Sciatic nerve (tissue), 2 donors: ENCODE results near the gene LTB4R2. TPM values are rescaled to one million over a fixed set of nuclear protein-coding genes. Genes with fewer than 3 reads are reported as not detected.
"Not testable (repeated sequence)": the region's sequence is repeated elsewhere in the genome, so short reads cannot be mapped to it uniquely, and the experiment has no call there.

ENCODE experiments used
- ATAC-seq: fragments of 200-7000 bp; cut with Tn5 transposase; one replicate; pipeline ENCODE4 v1.9.1; 2020; ENCODE audit warnings: mild to moderate bottlenecking, moderate library complexity
- DNase-seq: peaks from one replicate; pipeline ENCODE4 v3.0.0-alpha.2; 2020; ENCODE audit warnings: low spot score
- intact Hi-C: fragments of 100-400 bp; cut with DNase I; formaldehyde crosslinking; loops from one replicate; pipeline ENCODE4 v1.14.2; 2022
- total RNA-seq: library from RNA; stranded (reverse); fragmentation: NEBNext Ultra II Directional; extraction: Animal tissue kit (Norgen Biotek cat#: 25700); gene quantifications from one replicate; pipeline ENCODE4 v1.2.1, GENCODE V29; 2021
- donor health status: DM: no; HTN: no; CAD: no.
- donor health status: DM: no; HTN: no; CAD: no.

The LTB4R2 gene
- total RNA-seq, 1 donor from 2014 or later, result 5.6 TPM

GRCh38 chr14:24354482-24354825 lies 44.5 kb downstream of the LTB4R2 start:
- intact Hi-C loops, ATAC-seq, DNase-seq: not testable (repeated sequence)

GRCh38 chr14:24355009-24355408 lies 45.1 kb downstream of the LTB4R2 start:
- DNase-seq, result no peak
- intact Hi-C loops, result no loop called here
- no peak for ATAC-seq

- DNase-seq (no peak), ATAC-seq (no peak)
- intact Hi-C loops, result no loop called here
Measured at GRCh38 chr14:24356208-24356607, 46.3 kb downstream of the LTB4R2 start.

GRCh38 chr14:24360281-24360680 lies 50.3 kb downstream of the LTB4R2 start:
- intact Hi-C loops, result no loop called here
- no peak for DNase-seq
- no peak for ATAC-seq

- intact Hi-C loops, result no loop called here
- ATAC-seq (no peak), DNase-seq (no peak)
Measured at GRCh38 chr14:24361326-24361725, 51.4 kb downstream of the LTB4R2 start.

Other genes with a start within 250 kb of the LTB4R2 start
- gene CPNE6, start 238.6 kb upstream of the LTB4R2 start, total RNA-seq, result not detected
- gene PCK2, start 215.8 kb upstream of the LTB4R2 start, total RNA-seq, result 11.9 TPM
- 47.6 TPM for gene DCAF11, start 195.4 kb upstream of the LTB4R2 start, total RNA-seq
- 2.9 TPM for gene NRL, start 195.2 kb upstream of the LTB4R2 start, total RNA-seq
- gene FITM1, start 179.5 kb upstream of the LTB4R2 start, total RNA-seq, result 0.76 TPM
- gene PSME1, start 173.9 kb upstream of the LTB4R2 start, total RNA-seq, result 116 TPM
- gene EMC9, start 168.5 kb upstream of the LTB4R2 start, total RNA-seq, result 14.8 TPM
- 77.7 TPM for gene PSME2, start 163.5 kb upstream of the LTB4R2 start, total RNA-seq
- gene RNF31, start 162.6 kb upstream of the LTB4R2 start, total RNA-seq, result 61.5 TPM
- gene IRF9, start 148.9 kb upstream of the LTB4R2 start, total RNA-seq, result 107 TPM
- gene REC8, start 138.1 kb upstream of the LTB4R2 start, total RNA-seq, result 20.9 TPM
- gene IPO4, start 121.3 kb upstream of the LTB4R2 start, total RNA-seq, result 17.7 TPM
- 40.8 TPM for gene TM9SF1, start 114.7 kb upstream of the LTB4R2 start, total RNA-seq
- not detected for gene TSSK4, start 104.4 kb upstream of the LTB4R2 start, total RNA-seq
- gene CHMP4A, start 96.7 kb upstream of the LTB4R2 start, total RNA-seq, result 56.4 TPM
- gene MDP1, start 94.1 kb upstream of the LTB4R2 start, total RNA-seq, result 13.8 TPM
- gene NEDD8, start 77.8 kb upstream of the LTB4R2 start, total RNA-seq, result 132 TPM
- 52.0 TPM for gene GMPR2, start 77.2 kb upstream of the LTB4R2 start, total RNA-seq
- 81.1 TPM for gene TINF2, start 67.5 kb upstream of the LTB4R2 start, total RNA-seq
- 13.2 TPM for gene TGM1, start 47.0 kb upstream of the LTB4R2 start, total RNA-seq
- 31.9 TPM for gene RABGGTA, start 38.5 kb upstream of the LTB4R2 start, total RNA-seq
- gene DHRS1, start 10.4 kb upstream of the LTB4R2 start, total RNA-seq, result 27.7 TPM
- gene NOP9, start 10.3 kb upstream of the LTB4R2 start, total RNA-seq, result 21.4 TPM
- 17.3 TPM for gene CIDEB, start 2.2 kb upstream of the LTB4R2 start, total RNA-seq
- 6.7 TPM for gene LTB4R, start 1.4 kb downstream of the LTB4R2 start, total RNA-seq
- 68.1 TPM for gene ADCY4, start 24.9 kb downstream of the LTB4R2 start, total RNA-seq
- gene RIPK3, start 29.9 kb downstream of the LTB4R2 start, total RNA-seq, result 8.9 TPM
- gene NFATC4, start 58.0 kb downstream of the LTB4R2 start, total RNA-seq, result 78.9 TPM
- 20.0 TPM for gene NYNRIN, start 88.9 kb downstream of the LTB4R2 start, total RNA-seq
- 7.0 TPM for gene CBLN3, start 119.5 kb downstream of the LTB4R2 start, total RNA-seq
- 73.4 TPM for gene KHNYN, start 119.8 kb downstream of the LTB4R2 start, total RNA-seq
- 43.9 TPM for gene SDR39U1, start 132.6 kb downstream of the LTB4R2 start, total RNA-seq
- gene CMA1, start 198.1 kb downstream of the LTB4R2 start, total RNA-seq, result 2.3 TPM